H1 (cell line): ENCODE results near the gene RER1. TPM values are rescaled to one million over a fixed set of nuclear protein-coding genes. Genes with fewer than 3 reads are reported as not detected.

Experiments used
- RXRA ChIP-seq: IDR thresholded peaks from 2 replicates; pipeline ENCODE4 v1.6.1; 2011; ENCODE audit warnings: low read depth, mild to moderate bottlenecking, low read length, moderate library complexity; ENCODE audit not compliant: insufficient read depth
- polyA plus RNA-seq, 7 experiments: library from polyadenylated mRNA; depleted of rRNA in 3 of 7; stranded (reverse) in 5 of 7; unstranded in 2 of 7; fragments of >200 nt in 5 of 7; fragments of 200-250 nt in 2 of 7; gene quantifications; 1 replicate in 5 of 7; 2 replicates in 1 of 7; 4 replicates in 1 of 7; pipeline versions ENCODE4 v1.2.1 to v1.2.3, GENCODE V29; 2011 to 2013; ENCODE audit warnings: missing spikeins in 2 of 7, mixed read lengths in 2 of 7
- total RNA-seq: library from RNA; stranded (reverse); fragmentation: NEBNext Ultra II Directional; extraction: Animal tissue kit (Norgen Biotek cat#: 25700); gene quantifications from 2 replicates; pipeline ENCODE4 v1.2.1, GENCODE V29; 2021

RER1 gene
- total and polyA plus RNA-seq, 2 of the 8 experiments (the other 6 are each of a cell fraction or from before 2014, with no cell fraction given), result 102 to 134 TPM

DNA sequence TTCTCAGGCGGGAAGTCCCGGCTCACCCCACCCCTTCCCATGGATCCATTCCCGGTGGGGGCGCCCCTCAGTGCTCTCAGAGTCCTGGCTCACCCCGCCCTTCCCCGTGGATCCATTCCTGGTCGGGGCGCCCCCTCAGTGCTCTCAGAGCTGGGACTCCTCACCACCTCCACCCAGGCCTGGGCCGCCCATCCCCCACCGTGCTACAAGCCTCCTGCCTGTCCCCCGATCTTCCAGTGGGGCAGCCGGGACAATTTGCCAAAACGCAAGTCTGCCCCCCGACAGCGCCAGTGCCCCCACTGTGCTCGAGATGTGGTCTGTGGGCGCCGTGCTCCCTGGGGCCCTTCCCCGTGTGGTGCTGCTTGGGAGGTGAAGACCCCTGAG lies 61.3 kb downstream of the RER1 start (continued):
- TF ChIP-seq RXRA, result no peak
